OCI-LY1 (cell line): Measurements from ENCODE around the gene SLC25A17.
A peak's percentile ranks its signal among the peaks of the same experiment; 100 is the strongest.
"Not testable (repeated sequence)": the region's sequence is repeated elsewhere in the genome, so short reads cannot be mapped to it uniquely, and the experiment has no call there.

ENCODE experiments used
- H2AFZ ChIP-seq: fragments of 200-600 bp; sonication (generic), shearing (Covaris generic); 2 replicates; pipeline ENCODE4 v1.6.0; 2014; ENCODE audit warnings: antibody characterized with exemption, mild to moderate bottlenecking, low read length
- H3F3A ChIP-seq: fragments of 200-600 bp; sonication (generic), shearing (Covaris generic); 2 replicates; pipeline ENCODE4 v1.6.0; 2014; ENCODE audit warnings: mild to moderate bottlenecking, antibody characterized with exemption, low read length, moderate library complexity; ENCODE audit not compliant: insufficient read depth
- H3K27ac ChIP-seq: fragments of 200-600 bp; sonication (generic); 2 replicates; pipeline ENCODE4 v1.5.1; 2014; ENCODE audit warnings: low read length, mixed run types, mild to moderate bottlenecking, low read depth; ENCODE audit not compliant: poor library complexity, severe bottlenecking
- H3K27me3 ChIP-seq: fragments of 200-600 bp; sonication (generic); 2 replicates; pipeline ENCODE4 v1.6.0; 2014; ENCODE audit warnings: antibody characterized with exemption, mild to moderate bottlenecking, low read length, moderate library complexity; ENCODE audit not compliant: insufficient read depth
- H3K36me3 ChIP-seq: fragments of 200-600 bp; sonication (generic); 2 replicates; pipeline ENCODE4 v1.6.1; 2014; ENCODE audit warnings: mild to moderate bottlenecking, antibody characterized with exemption, low read length, moderate library complexity, mixed read lengths; ENCODE audit not compliant: insufficient read depth
- H3K4me1 ChIP-seq: fragments of 200-600 bp; sonication (generic); 2 replicates; pipeline ENCODE4 v1.5.1; 2014; ENCODE audit warnings: mild to moderate bottlenecking, low read length, moderate library complexity; ENCODE audit not compliant: insufficient read depth, severe bottlenecking
- H3K4me2 ChIP-seq: fragments of 200-600 bp; sonication (generic), shearing (Covaris generic); 2 replicates; pipeline ENCODE4 v1.6.1; 2014; ENCODE audit warnings: low read length
- H3K4me3 ChIP-seq: fragments of 200-600 bp; sonication (generic); 2 replicates; pipeline ENCODE4 v1.5.1; 2014; ENCODE audit warnings: low read length, low read depth, mild to moderate bottlenecking, mixed read lengths; ENCODE audit not compliant: poor library complexity, severe bottlenecking
- H3K79me2 ChIP-seq: fragments of 200-600 bp; shearing (Covaris generic); 2 replicates; pipeline ENCODE4 v1.6.1; 2016; ENCODE audit warnings: mixed run types, low read length, mixed read lengths; ENCODE audit not compliant: insufficient read depth
- H3K9ac ChIP-seq: fragments of 200-600 bp; sonication (generic), shearing (Covaris generic); 2 replicates; pipeline ENCODE4 v1.6.1; 2014; ENCODE audit warnings: mild to moderate bottlenecking, low read length, mixed read lengths
- H3K9me2 ChIP-seq: fragments of 200-600 bp; sonication (generic), shearing (Covaris generic); 2 replicates; pipeline ENCODE4 v1.6.1; 2014; ENCODE audit warnings: low read depth, mild to moderate bottlenecking, low read length, mixed read lengths
- H3K9me3 ChIP-seq: fragments of 200-600 bp; shearing (Covaris generic); 2 replicates; pipeline ENCODE4 v1.6.1; 2014; ENCODE audit warnings: low read length, mixed read lengths
- H4K20me1 ChIP-seq: fragments of 200-600 bp; sonication (generic), shearing (Covaris generic); 2 replicates; pipeline ENCODE4 v1.6.0; 2016; ENCODE audit warnings: mild to moderate bottlenecking, low read length; ENCODE audit not compliant: insufficient read depth
- EZH2 ChIP-seq: fragments of 200-600 bp; sonication (generic), shearing (Covaris generic); IDR thresholded peaks from 2 replicates; pipeline ENCODE4 v1.8.0; 2017; ENCODE audit warnings: borderline replicate concordance, mixed run types, mild to moderate bottlenecking, antibody characterized with exemption, low read length, moderate library complexity, mixed read lengths
- TF ChIP-seq, protein P1 (sequence below): fragments of 200-600 bp; sonication (generic), shearing (Covaris generic); IDR thresholded peaks from 2 replicates; pipeline ENCODE4 v1.5.1; 2017; ENCODE audit warnings: mild to moderate bottlenecking, antibody characterized with exemption, low read length, moderate library complexity, mixed read lengths

SLC25A17 gene, protein sequence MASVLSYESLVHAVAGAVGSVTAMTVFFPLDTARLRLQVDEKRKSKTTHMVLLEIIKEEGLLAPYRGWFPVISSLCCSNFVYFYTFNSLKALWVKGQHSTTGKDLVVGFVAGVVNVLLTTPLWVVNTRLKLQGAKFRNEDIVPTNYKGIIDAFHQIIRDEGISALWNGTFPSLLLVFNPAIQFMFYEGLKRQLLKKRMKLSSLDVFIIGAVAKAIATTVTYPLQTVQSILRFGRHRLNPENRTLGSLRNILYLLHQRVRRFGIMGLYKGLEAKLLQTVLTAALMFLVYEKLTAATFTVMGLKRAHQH

DNA sequence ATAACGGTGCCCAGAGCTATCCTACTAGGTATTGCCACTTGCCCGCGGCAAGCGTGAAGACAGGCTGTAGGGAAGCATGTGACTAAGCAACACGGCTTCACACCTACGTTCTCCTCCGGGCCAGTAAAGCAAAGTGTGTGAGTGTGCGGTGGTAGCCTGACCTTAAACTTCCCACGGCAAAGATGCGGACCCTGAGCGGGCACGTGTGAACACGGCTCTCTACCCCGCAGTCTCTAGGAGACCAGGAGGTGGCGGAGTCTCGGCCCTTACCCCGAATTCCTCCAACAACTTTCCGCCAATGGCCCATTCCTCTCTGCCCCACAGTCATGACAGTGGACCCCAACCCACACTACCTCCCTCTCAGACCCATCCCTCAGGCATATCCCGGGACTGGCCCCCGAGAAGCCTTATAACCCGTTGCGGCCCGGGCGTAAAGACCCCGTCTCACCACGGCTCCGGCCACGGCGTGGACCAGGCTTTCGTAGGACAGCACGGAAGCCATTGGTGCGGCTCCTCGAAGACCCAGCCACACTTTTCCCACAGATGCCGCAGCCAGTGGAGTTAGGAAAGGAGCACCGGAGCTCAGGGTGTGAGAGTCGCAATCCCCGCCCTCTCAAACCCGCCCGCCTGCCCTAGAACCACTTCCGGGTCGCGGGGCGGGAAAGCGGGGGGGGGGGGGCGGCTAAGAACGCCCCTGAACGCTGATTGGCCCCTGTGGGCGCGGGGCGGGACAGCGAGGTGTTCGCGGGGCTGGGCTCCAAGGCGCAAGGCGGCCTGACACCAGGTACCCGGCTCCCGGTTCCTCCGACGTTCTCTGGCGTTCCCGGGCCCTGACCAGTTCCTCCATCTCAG lies at the start of gene SLC25A17:
Gene SLC25A17 (minus strand): TSS at position 600 of the 852 bp plus-strand sequence. CDS start 98 bp downstream, at position 502.
- H3K79me2 ChIP-seq, result peaks cover 44% of the 10 kb centered on the region
- no peaks in the 10 kb centered on the region for H3K9me2 ChIP-seq
- H3K4me2 ChIP-seq, result peak within 1 kb of the TSS; percentile 97
- peaks cover 34% of the 10 kb centered on the region for H3K4me1 ChIP-seq
- no peaks in the 10 kb centered on the region; the same call in 1 of the 2 replicates for H3K9me3 ChIP-seq
- H3K36me3 ChIP-seq, result peaks cover 37% of the 10 kb centered on the region
- no peaks in the 10 kb centered on the region for H4K20me1 ChIP-seq
- no peaks in the 10 kb centered on the region for H3K27me3 ChIP-seq
- H3K4me3 ChIP-seq, result peak within 1 kb of the TSS; percentile 98
- peak within 1 kb of the TSS; percentile 83 for H3K27ac ChIP-seq
- peaks cover 11% of the 10 kb centered on the region for H3F3A ChIP-seq
- peak within 1 kb of the TSS; percentile 93 for H3K9ac ChIP-seq
- TF ChIP-seq, protein P1, sequence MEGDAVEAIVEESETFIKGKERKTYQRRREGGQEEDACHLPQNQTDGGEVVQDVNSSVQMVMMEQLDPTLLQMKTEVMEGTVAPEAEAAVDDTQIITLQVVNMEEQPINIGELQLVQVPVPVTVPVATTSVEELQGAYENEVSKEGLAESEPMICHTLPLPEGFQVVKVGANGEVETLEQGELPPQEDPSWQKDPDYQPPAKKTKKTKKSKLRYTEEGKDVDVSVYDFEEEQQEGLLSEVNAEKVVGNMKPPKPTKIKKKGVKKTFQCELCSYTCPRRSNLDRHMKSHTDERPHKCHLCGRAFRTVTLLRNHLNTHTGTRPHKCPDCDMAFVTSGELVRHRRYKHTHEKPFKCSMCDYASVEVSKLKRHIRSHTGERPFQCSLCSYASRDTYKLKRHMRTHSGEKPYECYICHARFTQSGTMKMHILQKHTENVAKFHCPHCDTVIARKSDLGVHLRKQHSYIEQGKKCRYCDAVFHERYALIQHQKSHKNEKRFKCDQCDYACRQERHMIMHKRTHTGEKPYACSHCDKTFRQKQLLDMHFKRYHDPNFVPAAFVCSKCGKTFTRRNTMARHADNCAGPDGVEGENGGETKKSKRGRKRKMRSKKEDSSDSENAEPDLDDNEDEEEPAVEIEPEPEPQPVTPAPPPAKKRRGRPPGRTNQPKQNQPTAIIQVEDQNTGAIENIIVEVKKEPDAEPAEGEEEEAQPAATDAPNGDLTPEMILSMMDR, result peak; percentile 51; the same call in 1 of the 2 replicates
- TF ChIP-seq EZH2, result no peak
- peak within 1 kb of the TSS; percentile 71; the same call in 1 of the 2 replicates for H2AFZ ChIP-seq

DNA sequence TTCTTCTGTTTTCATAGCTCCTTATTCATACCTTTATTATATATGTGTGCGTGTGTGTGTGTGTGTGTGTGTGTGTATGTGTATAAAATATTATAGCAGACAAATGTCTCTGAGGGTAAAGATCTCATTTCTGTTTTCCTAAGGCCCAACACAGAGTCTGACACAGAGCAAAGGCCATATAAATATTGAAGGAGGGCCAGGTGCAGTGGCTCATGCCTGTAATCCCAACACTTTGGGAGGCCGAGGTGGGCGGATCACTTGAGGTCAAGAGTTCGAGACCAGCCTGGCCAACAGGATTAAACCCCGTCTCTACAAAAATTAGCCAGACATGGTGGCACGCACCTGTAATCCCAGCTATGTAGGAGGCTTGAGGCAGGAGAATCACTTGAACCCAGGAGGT lies 49.2 kb upstream of the SLC25A17 start:
- H3K9ac ChIP-seq, H3K79me2 ChIP-seq: not testable (repeated sequence)

DNA sequence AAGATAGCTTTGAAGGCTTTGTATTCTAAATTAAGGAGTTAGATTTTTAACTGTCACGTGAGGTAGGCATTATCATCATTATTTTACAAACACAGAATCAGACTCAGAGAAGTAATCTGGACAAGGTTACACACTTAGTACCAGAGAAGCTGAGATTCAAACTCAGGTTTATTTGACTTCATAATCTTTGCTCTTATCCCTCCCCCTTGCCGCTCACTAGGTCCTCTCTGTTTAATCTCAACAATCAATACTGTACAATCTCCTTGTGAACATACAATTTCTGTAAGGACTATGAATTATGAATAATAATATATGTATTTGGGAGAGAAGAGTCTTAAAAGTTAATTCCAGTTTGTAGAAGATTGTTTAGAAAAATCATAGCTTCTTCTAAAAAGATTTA lies 48.0 kb upstream of the SLC25A17 start:
- Histone ChIP-seq H4K20me1 (no peaks in the 10 kb centered on the region), H3K9ac (no peak overlapping the region), H3K79me2 (peaks cover 4% of the 10 kb centered on the region; the same call in 1 of the 2 replicates), H3K27me3 (no peaks in the 10 kb centered on the region), H3K4me1 (peaks cover 7% of the 10 kb centered on the region), H3F3A (no peaks in the 10 kb centered on the region), H3K9me3 (no peaks in the 10 kb centered on the region), H3K36me3 (peaks cover 9% of the 10 kb centered on the region; the same call in 1 of the 2 replicates), H3K9me2 (no peaks in the 10 kb centered on the region), H3K4me2 (no peak overlapping the region), H3K27ac (no peak overlapping the region), H2AFZ (no peak overlapping the region), H3K4me3 (no peak overlapping the region)
- TF ChIP-seq EZH2, result no peak
- TF ChIP-seq, protein P1, result no peak

More for the DNA sequence above, 49.2 kb upstream of the SLC25A17 start:
- not testable (repeated sequence) for H3K27me3 ChIP-seq, H3K4me2 ChIP-seq, H3K4me3 ChIP-seq, H3K9me2 ChIP-seq, H4K20me1 ChIP-seq, H3K36me3 ChIP-seq, H3K4me1 ChIP-seq, H2AFZ ChIP-seq, H3K27ac ChIP-seq, H3F3A ChIP-seq, H3K9me3 ChIP-seq
